Mesenteric fat pad (tissue), 1 donor: Measurements from ENCODE around the gene ANKS1B. TPM values are rescaled to one million over a fixed set of nuclear protein-coding genes. Genes with fewer than 3 reads are reported as not detected.

Source experiments
- DNase-seq: peaks from one replicate; pipeline ENCODE4 v3.0.0-alpha.2; 2020; ENCODE audit warnings: low spot score
- total RNA-seq: library from RNA; stranded (reverse); fragmentation: NEBNext Ultra II Directional; extraction: Animal tissue kit (Norgen Biotek cat#: 25700); gene quantifications from one replicate; pipeline ENCODE4 v1.2.1, GENCODE V29; 2021
- donor health status: DM: yes; HTN: yes; CAD: no.

The ANKS1B gene
- total RNA-seq, 1 donor from 2014 or later = 5.3 TPM

GRCh38 chr12:99026332-99027054 lies 958.2 kb downstream of the ANKS1B start:
- no peak for DNase-seq

- no peak for DNase-seq
Observed at GRCh38 chr12:99024870-99025269, 959.9 kb downstream of the ANKS1B start.

GRCh38 chr12:99024191-99024590 lies 960.5 kb downstream of the ANKS1B start:
- DNase-seq = no peak

GRCh38 chr12:99020871-99021270 lies 963.9 kb downstream of the ANKS1B start:
- no peak for DNase-seq

GRCh38 chr12:99019798-99020197 lies 964.9 kb downstream of the ANKS1B start:
- no peak for DNase-seq

- no peak for DNase-seq
Observed at GRCh38 chr12:99017971-99018370, 966.8 kb downstream of the ANKS1B start.

GRCh38 chr12:99009654-99010296 lies 975.0 kb downstream of the ANKS1B start:
- DNase-seq = no peak

- no peak for DNase-seq
Observed at GRCh38 chr12:99005601-99006000, 979.1 kb downstream of the ANKS1B start.

- DNase-seq = no peak
Observed at GRCh38 chr12:99004799-99005466, 979.8 kb downstream of the ANKS1B start.

GRCh38 chr12:99002731-99003130 lies 982.0 kb downstream of the ANKS1B start:
- DNase-seq = no peak

GRCh38 chr12:99002156-99002555 lies 982.6 kb downstream of the ANKS1B start:
- no peak for DNase-seq

GRCh38 chr12:98999559-98999958 lies 985.2 kb downstream of the ANKS1B start:
- DNase-seq = no peak

- no peak for DNase-seq
Observed at GRCh38 chr12:98998697-98999299, 985.9 kb downstream of the ANKS1B start.

- no peak for DNase-seq
Observed at GRCh38 chr12:98997899-98998298, 986.8 kb downstream of the ANKS1B start.

- no peak for DNase-seq
Observed at GRCh38 chr12:98990648-98991047, 994.1 kb downstream of the ANKS1B start.

- no peak for DNase-seq
Observed at GRCh38 chr12:98985156-98985555, 999.6 kb downstream of the ANKS1B start.

- DNase-seq = no peak
Observed at GRCh38 chr12:98983647-98984046, 1001.1 kb downstream of the ANKS1B start.

GRCh38 chr12:98980508-98980907 lies 1004.2 kb downstream of the ANKS1B start:
- no peak for DNase-seq

GRCh38 chr12:98977186-98977585 lies 1007.5 kb downstream of the ANKS1B start:
- DNase-seq = no peak

GRCh38 chr12:98974767-98975381 lies 1009.9 kb downstream of the ANKS1B start:
- no peak for DNase-seq

GRCh38 chr12:98973395-98973794 lies 1011.3 kb downstream of the ANKS1B start:
- DNase-seq = no peak

GRCh38 chr12:98970950-98971349 lies 1013.8 kb downstream of the ANKS1B start:
- DNase-seq = no peak
